ENCODE results near the gene ALKBH5.

Gene ALKBH5

DNA sequence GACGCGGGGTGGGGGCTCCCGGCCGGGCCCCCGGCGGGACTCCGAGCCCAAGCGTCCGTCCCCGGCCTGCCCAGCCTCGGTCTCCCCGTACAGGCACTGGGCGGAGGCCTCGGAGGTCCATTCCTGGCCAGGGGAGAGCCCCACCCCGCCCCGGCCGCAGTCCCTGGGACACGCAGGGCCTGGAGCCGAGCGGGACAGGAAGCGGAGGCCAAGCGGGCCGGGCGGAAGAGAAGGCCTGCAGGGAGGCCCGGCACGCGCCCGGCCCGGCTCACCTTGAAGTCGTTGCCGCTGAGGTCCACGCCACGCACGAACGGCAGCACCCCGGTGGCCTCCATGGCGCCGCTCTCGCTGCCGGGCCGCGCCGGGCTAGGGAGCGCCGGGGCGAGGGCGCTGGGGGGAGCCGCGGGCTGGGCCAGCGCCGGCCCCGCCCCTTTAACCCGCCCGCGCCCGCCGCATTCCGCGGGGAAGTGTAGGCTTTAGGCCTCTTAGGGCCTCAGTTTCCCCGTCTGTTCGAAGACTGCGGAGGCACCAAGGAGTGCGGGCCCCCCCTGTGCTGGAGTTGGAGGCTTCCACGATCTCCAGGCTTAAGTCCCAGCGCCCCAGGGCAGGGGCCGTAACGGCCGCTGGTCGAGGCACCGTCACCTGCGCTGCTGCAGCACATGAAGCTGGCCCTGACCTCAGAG, 74.9 kb downstream of the ALKBH5 start, which contains the start of gene FLII:
Gene FLII, minus strand, starts transcription at position 383 of the 683 bp plus-strand sequence. Its CDS starts 48 bp downstream, at position 335.
- TF ChIP-seq, protein P1, sequence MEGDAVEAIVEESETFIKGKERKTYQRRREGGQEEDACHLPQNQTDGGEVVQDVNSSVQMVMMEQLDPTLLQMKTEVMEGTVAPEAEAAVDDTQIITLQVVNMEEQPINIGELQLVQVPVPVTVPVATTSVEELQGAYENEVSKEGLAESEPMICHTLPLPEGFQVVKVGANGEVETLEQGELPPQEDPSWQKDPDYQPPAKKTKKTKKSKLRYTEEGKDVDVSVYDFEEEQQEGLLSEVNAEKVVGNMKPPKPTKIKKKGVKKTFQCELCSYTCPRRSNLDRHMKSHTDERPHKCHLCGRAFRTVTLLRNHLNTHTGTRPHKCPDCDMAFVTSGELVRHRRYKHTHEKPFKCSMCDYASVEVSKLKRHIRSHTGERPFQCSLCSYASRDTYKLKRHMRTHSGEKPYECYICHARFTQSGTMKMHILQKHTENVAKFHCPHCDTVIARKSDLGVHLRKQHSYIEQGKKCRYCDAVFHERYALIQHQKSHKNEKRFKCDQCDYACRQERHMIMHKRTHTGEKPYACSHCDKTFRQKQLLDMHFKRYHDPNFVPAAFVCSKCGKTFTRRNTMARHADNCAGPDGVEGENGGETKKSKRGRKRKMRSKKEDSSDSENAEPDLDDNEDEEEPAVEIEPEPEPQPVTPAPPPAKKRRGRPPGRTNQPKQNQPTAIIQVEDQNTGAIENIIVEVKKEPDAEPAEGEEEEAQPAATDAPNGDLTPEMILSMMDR (conservative IDR thresholded peaks at IDR 0.05; ENCODE audit: low read depth, low read length): no peak
- peak within 1 kb of the TSS; percentile 85 for H3K4me3 ChIP-seq (ENCODE audit: low read length)
- no peak for DNase-seq (ENCODE audit: low read depth)
